Measurements from ENCODE around the gene OR10A4.

- no peak for TF ChIP-seq EZH2 (optimal IDR thresholded peaks at IDR 0.05; ENCODE audit: low read depth, low read length)
- no peak for TF ChIP-seq CTCF (IDR thresholded peaks at IDR 0.05; ENCODE audit: low read length)
These were observed 32.1 kb upstream of the OR10A4 start for GRCh38 chr11:6844356-6844755.
